Liver (tissue), 9 donors: ENCODE data around the gene KIZ. TPM values are rescaled to one million over a fixed set of nuclear protein-coding genes. Genes with fewer than 3 reads are reported as not detected.

Source experiments
- DNase-seq: peaks from one replicate; pipeline ENCODE4 v3.0.0-alpha.2; 2017; ENCODE audit warnings: low spot score
- H3K27ac ChIP-seq, 2 donors: one replicate each; pipeline ENCODE4 v1.7.0; 2013; ENCODE audit warnings: inconsistent platforms in 2 of 2, low read length in 2 of 2, control low read depth in 1 of 2, low read depth in 1 of 2, mild to moderate bottlenecking in 1 of 2
- H3K27me3 ChIP-seq, 4 donors: one replicate each; pipeline versions ENCODE4 v1.6.1 to v1.7.0; 2013; ENCODE audit warnings: low read length in 3 of 4, inconsistent platforms in 1 of 4, mild to moderate bottlenecking in 1 of 4, moderate library complexity in 1 of 4; ENCODE audit not compliant: control insufficient read depth in 4 of 4, insufficient read depth in 4 of 4
- H3K36me3 ChIP-seq, 4 donors: one replicate each; pipeline versions ENCODE4 v1.6.1 to v1.7.0; 2013; ENCODE audit warnings: low read length in 3 of 4, mild to moderate bottlenecking in 3 of 4, low read depth in 1 of 4, moderate library complexity in 1 of 4; ENCODE audit not compliant: control insufficient read depth in 4 of 4, insufficient read depth in 3 of 4
- H3K4me1 ChIP-seq, 4 donors: one replicate each; pipeline versions ENCODE4 v1.6.1 to v1.7.0; 2013; ENCODE audit warnings: low read length in 3 of 4, mild to moderate bottlenecking in 3 of 4, moderate library complexity in 1 of 4; ENCODE audit not compliant: control insufficient read depth in 4 of 4, insufficient read depth in 4 of 4
- H3K4me3 ChIP-seq, 3 donors: one replicate each; pipeline versions ENCODE4 v1.6.1 to v1.7.0; 2013; ENCODE audit warnings: low read length in 3 of 3, control low read depth in 1 of 3, low read depth in 1 of 3, mild to moderate bottlenecking in 1 of 3
- H3K9ac ChIP-seq, 2 donors: one replicate each; pipeline ENCODE4 v1.7.0; 2013; ENCODE audit warnings: low read length in 2 of 2, mild to moderate bottlenecking in 2 of 2, moderate library complexity in 2 of 2, control low read depth in 1 of 2, low read depth in 1 of 2
- H3K9me3 ChIP-seq, 4 donors: one replicate each; pipeline versions ENCODE4 v1.6.1 to v1.7.0; 2013; ENCODE audit warnings: low read length in 3 of 4; ENCODE audit not compliant: control insufficient read depth in 4 of 4
- EGR1 ChIP-seq, 2 donors: IDR thresholded peaks; 2 replicates each; pipeline ENCODE4 v1.6.1; 2016 to 2018; ENCODE audit warnings: antibody characterized with exemption in 2 of 2, low read depth in 2 of 2
- FOXA1 ChIP-seq: IDR thresholded peaks from 2 replicates; pipeline ENCODE4 v1.6.1; 2016; ENCODE audit warnings: antibody characterized with exemption
- FOXA2 ChIP-seq: IDR thresholded peaks from 2 replicates; pipeline ENCODE4 v1.6.1; 2016; ENCODE audit warnings: antibody characterized with exemption
- GABPA ChIP-seq, 2 donors: IDR thresholded peaks in 1 of 2; conservative IDR thresholded peaks in 1 of 2; 2 replicates each; pipeline ENCODE4 v1.6.1; 2016; ENCODE audit warnings: antibody characterized with exemption in 2 of 2, mild to moderate bottlenecking in 1 of 2, moderate library complexity in 1 of 2
- HNF4A ChIP-seq, 2 donors: conservative IDR thresholded peaks; 2 replicates each; pipeline ENCODE4 v1.6.1; 2016; ENCODE audit warnings: antibody characterized with exemption in 2 of 2, mild to moderate bottlenecking in 2 of 2
- HNF4G ChIP-seq: IDR thresholded peaks from 2 replicates; pipeline ENCODE4 v1.6.1; 2016; ENCODE audit warnings: antibody characterized with exemption
- JUND ChIP-seq, 2 donors: IDR thresholded peaks; 2 replicates each; pipeline ENCODE4 v1.6.1; 2016; ENCODE audit warnings: antibody characterized with exemption in 2 of 2
- NR2F2 ChIP-seq: IDR thresholded peaks from 2 replicates; pipeline ENCODE4 v1.6.1; 2016; ENCODE audit warnings: antibody characterized with exemption
- RAD21 ChIP-seq, 2 donors: IDR thresholded peaks; 2 replicates each; pipeline ENCODE4 v1.6.1; 2016; ENCODE audit warnings: antibody characterized with exemption in 2 of 2, mild to moderate bottlenecking in 2 of 2
- RXRA ChIP-seq, 2 donors: IDR thresholded peaks; 2 replicates each; pipeline ENCODE4 v1.6.1; 2017 to 2018; ENCODE audit warnings: antibody characterized with exemption in 2 of 2, mild to moderate bottlenecking in 1 of 2
- SP1 ChIP-seq: IDR thresholded peaks from 2 replicates; pipeline ENCODE4 v1.6.1; 2018; ENCODE audit warnings: antibody characterized with exemption, mild to moderate bottlenecking
- TAF1 ChIP-seq: conservative IDR thresholded peaks from 2 replicates; pipeline ENCODE4 v1.6.1; 2016; ENCODE audit warnings: antibody characterized with exemption, mild to moderate bottlenecking
- YY1 ChIP-seq: IDR thresholded peaks from 2 replicates; pipeline ENCODE4 v1.6.1; 2016; ENCODE audit warnings: antibody characterized with exemption, mild to moderate bottlenecking
- ZBTB33 ChIP-seq: IDR thresholded peaks from 2 replicates; pipeline ENCODE4 v1.6.1; 2016; ENCODE audit warnings: antibody characterized with exemption
- WGBS: extraction: QIAGEN DNeasy Blood & Tissue Kit; methylation state at CpG from one replicate; pipeline ENCODE4 v1.1.7; 2013; 5-methylcytosine and 5-hydroxymethylcytosine counted together
- polyA plus RNA-seq, 2 donors: library from polyadenylated mRNA; stranded (reverse) in 1 of 2; unstranded in 1 of 2; fragments of 200-250 nt in 1 of 2; fragments of >200 nt in 1 of 2; fragmentation: Nextera tagmentation in 1 of 2; extraction: Ambion mirVana in 1 of 2; gene quantifications; one replicate each; pipeline versions ENCODE4 v1.2.1 to v1.2.3, GENCODE V29; 2013 to 2015
- total RNA-seq, 2 donors: library from RNA; depleted of rRNA; stranded (reverse); fragments of >200 nt; gene quantifications; one replicate each; pipeline ENCODE4 v1.2.3, GENCODE V29; 2014
- TF ChIP-seq, protein P1 (sequence below): IDR thresholded peaks from 2 replicates; pipeline ENCODE4 v1.6.1; 2016; ENCODE audit warnings: antibody characterized with exemption, mild to moderate bottlenecking
- TF ChIP-seq, protein P2 (sequence below): IDR thresholded peaks from 2 replicates; pipeline ENCODE4 v1.6.1; 2016; ENCODE audit warnings: antibody characterized with exemption
- TF ChIP-seq, protein P3 (sequence below): fragments of 150-350 bp; IDR thresholded peaks from 2 replicates; pipeline ENCODE4 v1.5.1; 2017; ENCODE audit warnings: improper control_type of control experiment, low read depth, low read length; ENCODE audit not compliant: missing input control
- TF ChIP-seq, protein P4 (sequence below): IDR thresholded peaks from 2 replicates; pipeline ENCODE4 v1.6.1; 2016; ENCODE audit warnings: antibody characterized with exemption
- donor health status: healthy.
- donor health status: healthy.
- donor health status: healthy.
- donor health status: healthy.
- donor health status: healthy.

KIZ gene
- total and polyA plus RNA-seq, 4 donors: 3.0 to 9.5 (median 5.2) TPM

- no peak for DNase-seq
- Histone ChIP-seq H3K4me3 (no peak overlapping the region), H3K9ac (no peak overlapping the region), H3K27me3 (no peaks in the 10 kb centered on the region), H3K4me1 (no peaks in the 10 kb centered on the region), H3K27ac (no peak overlapping the region), H3K36me3 (peaks cover 0 to 6% (median 6%) of the 10 kb centered on the region in 4 donors), H3K9me3 (no peaks in the 10 kb centered on the region)
- 84% methylated on average over 6 of the region's 6 CpGs for WGBS
- TF ChIP-seq HNF4G (no peak), EGR1 (IDR thresholded peaks at IDR 0.05; ENCODE audit: low read depth in 2 of 2) (no peak), SP1 (no peak), RXRA (IDR thresholded peaks at IDR 0.05) (no peak), FOXA2 (no peak), TAF1 (no peak), GABPA (IDR thresholded peaks at IDR 0.05 in 1 of 2, conservative IDR thresholded peaks at IDR 0.05 in 1 of 2) (no peak), FOXA1 (no peak)
- TF ChIP-seq, protein P1, sequence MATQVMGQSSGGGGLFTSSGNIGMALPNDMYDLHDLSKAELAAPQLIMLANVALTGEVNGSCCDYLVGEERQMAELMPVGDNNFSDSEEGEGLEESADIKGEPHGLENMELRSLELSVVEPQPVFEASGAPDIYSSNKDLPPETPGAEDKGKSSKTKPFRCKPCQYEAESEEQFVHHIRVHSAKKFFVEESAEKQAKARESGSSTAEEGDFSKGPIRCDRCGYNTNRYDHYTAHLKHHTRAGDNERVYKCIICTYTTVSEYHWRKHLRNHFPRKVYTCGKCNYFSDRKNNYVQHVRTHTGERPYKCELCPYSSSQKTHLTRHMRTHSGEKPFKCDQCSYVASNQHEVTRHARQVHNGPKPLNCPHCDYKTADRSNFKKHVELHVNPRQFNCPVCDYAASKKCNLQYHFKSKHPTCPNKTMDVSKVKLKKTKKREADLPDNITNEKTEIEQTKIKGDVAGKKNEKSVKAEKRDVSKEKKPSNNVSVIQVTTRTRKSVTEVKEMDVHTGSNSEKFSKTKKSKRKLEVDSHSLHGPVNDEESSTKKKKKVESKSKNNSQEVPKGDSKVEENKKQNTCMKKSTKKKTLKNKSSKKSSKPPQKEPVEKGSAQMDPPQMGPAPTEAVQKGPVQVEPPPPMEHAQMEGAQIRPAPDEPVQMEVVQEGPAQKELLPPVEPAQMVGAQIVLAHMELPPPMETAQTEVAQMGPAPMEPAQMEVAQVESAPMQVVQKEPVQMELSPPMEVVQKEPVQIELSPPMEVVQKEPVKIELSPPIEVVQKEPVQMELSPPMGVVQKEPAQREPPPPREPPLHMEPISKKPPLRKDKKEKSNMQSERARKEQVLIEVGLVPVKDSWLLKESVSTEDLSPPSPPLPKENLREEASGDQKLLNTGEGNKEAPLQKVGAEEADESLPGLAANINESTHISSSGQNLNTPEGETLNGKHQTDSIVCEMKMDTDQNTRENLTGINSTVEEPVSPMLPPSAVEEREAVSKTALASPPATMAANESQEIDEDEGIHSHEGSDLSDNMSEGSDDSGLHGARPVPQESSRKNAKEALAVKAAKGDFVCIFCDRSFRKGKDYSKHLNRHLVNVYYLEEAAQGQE: no peak
- TF ChIP-seq, protein P2, sequence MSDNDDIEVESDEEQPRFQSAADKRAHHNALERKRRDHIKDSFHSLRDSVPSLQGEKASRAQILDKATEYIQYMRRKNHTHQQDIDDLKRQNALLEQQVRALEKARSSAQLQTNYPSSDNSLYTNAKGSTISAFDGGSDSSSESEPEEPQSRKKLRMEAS: no peak
- TF ChIP-seq, protein P3, sequence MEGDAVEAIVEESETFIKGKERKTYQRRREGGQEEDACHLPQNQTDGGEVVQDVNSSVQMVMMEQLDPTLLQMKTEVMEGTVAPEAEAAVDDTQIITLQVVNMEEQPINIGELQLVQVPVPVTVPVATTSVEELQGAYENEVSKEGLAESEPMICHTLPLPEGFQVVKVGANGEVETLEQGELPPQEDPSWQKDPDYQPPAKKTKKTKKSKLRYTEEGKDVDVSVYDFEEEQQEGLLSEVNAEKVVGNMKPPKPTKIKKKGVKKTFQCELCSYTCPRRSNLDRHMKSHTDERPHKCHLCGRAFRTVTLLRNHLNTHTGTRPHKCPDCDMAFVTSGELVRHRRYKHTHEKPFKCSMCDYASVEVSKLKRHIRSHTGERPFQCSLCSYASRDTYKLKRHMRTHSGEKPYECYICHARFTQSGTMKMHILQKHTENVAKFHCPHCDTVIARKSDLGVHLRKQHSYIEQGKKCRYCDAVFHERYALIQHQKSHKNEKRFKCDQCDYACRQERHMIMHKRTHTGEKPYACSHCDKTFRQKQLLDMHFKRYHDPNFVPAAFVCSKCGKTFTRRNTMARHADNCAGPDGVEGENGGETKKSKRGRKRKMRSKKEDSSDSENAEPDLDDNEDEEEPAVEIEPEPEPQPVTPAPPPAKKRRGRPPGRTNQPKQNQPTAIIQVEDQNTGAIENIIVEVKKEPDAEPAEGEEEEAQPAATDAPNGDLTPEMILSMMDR: no peak
- TF ChIP-seq, protein P4, sequence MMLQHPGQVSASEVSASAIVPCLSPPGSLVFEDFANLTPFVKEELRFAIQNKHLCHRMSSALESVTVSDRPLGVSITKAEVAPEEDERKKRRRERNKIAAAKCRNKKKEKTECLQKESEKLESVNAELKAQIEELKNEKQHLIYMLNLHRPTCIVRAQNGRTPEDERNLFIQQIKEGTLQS: no peak
Measured at GRCh38 chr20:21225215-21225947, 99.5 kb downstream of the KIZ start.

DNA sequence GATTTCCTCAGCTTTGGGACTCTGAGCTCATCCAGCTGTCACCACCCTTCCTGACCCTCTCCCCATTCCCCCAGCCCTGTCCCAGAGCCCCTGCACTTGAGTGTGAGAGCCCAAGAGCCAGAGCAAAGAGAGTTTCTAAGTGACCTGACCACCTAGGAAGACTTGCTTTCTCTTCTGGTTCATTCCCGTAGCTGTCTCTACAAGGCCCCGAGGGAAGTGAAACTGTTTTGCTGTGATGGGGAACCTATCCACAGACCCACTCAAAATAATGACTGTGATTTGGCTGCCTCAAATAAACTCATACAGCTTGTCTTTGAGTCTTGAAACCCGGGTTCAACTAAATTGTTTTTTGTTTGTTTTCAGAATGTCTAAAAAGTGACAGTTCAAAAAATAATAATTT, 102.6 kb downstream of the KIZ start:
- Histone ChIP-seq H3K9ac (no peak overlapping the region), H3K9me3 (no peaks in the 10 kb centered on the region), H3K4me1 (no peaks in the 10 kb centered on the region), H3K27ac (no peak overlapping the region), H3K27me3 (no peaks in the 10 kb centered on the region), H3K4me3 (no peak overlapping the region), H3K36me3 (peaks cover 0 to 14% (median 8%) of the 10 kb centered on the region in 4 donors)
- no peak for DNase-seq
- 90% methylated on average over 3 of the region's 3 CpGs for WGBS
- TF ChIP-seq HNF4G: no peak
- TF ChIP-seq, protein P4: no peak
- no peak for TF ChIP-seq RXRA (IDR thresholded peaks at IDR 0.05)
- TF ChIP-seq FOXA1: no peak
- no peak for TF ChIP-seq RAD21 (IDR thresholded peaks at IDR 0.05)
- no peak for TF ChIP-seq YY1
- TF ChIP-seq, protein P1: no peak
- TF ChIP-seq, protein P2: no peak
- no peak for TF ChIP-seq SP1
- no peak for TF ChIP-seq JUND (IDR thresholded peaks at IDR 0.05)
- TF ChIP-seq NR2F2: no peak
- TF ChIP-seq ZBTB33: no peak
- no peak for TF ChIP-seq FOXA2
- TF ChIP-seq HNF4A (conservative IDR thresholded peaks at IDR 0.05): no peak
